Measurements from ENCODE around the gene RABEP2. TPM values are rescaled to one million over a fixed set of nuclear protein-coding genes. Genes with fewer than 3 reads are reported as not detected.

The RABEP2 gene
- total RNA-seq, 2 experiments from 2014 or later = 84.8 to 87.2 TPM

DNA sequence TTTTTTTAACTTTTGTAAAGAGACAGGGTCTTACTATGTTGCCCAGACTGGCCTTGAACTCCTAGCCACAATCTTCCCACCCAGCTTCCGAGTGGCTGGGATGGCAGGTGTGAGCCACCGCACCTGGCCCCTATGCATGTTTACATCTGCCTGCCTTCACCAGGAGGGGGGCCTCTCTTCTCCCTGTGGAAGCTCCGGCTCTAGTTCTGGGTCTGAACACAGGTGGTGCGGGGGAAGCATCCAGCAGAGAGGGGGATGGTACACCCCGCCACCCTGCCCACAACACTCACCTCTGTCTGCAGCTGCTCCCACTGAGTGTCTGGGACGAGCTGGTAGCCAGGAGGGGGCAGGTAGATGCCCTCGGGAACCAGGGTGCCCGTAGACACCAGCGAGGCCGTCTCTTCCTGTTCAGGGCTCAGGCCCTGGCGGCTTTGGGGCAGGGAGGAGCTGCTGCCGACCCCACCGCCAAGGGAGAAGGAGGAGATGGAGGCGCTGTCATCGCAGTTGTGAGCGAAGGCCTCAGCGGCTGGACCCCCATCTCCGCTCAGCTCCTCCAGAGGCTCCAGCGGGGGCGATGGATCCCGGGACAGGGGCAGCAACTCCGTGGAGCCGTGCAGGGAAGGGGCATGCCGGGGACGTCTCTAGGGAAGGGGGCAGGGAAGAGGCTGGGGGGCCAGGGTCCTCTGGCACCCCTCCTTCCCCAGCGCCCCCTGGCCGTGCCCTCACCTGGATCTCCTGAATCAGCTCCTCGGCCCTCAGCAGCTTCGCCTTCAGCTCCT lies 10.9 kb downstream of the RABEP2 start:
- Histone ChIP-seq H3K36me3 (ENCODE audit: insufficient read depth, low read length) (peaks cover 97% of the 10 kb centered on the region), H3K4me2 (ENCODE audit: low read length) (no peak overlapping the region), H3K9me3 (ENCODE audit: low read length) (no peaks in the 10 kb centered on the region), H3K79me2 (ENCODE audit: insufficient read depth, low read depth, low read length) (no peaks in the 10 kb centered on the region), H3K9me2 (ENCODE audit: insufficient read depth, low read length) (no peaks in the 10 kb centered on the region), H4K20me1 (ENCODE audit: insufficient read depth, low read length) (no peaks in the 10 kb centered on the region), H3K4me3 (ENCODE audit: low read depth, low read length, poor library complexity, severe bottlenecking) (no peak overlapping the region), H3K4me1 (ENCODE audit: insufficient read depth, low read length, poor library complexity, severe bottlenecking) (peaks cover 28% of the 10 kb centered on the region), H2AFZ (ENCODE audit: low read length) (no peak overlapping the region), H3K27ac (ENCODE audit: low read depth, low read length, poor library complexity, severe bottlenecking) (peak overlapping the region; percentile 30)
- no TSS peak for BruUV-seq (replicated peaks)
- TF ChIP-seq, protein P1, sequence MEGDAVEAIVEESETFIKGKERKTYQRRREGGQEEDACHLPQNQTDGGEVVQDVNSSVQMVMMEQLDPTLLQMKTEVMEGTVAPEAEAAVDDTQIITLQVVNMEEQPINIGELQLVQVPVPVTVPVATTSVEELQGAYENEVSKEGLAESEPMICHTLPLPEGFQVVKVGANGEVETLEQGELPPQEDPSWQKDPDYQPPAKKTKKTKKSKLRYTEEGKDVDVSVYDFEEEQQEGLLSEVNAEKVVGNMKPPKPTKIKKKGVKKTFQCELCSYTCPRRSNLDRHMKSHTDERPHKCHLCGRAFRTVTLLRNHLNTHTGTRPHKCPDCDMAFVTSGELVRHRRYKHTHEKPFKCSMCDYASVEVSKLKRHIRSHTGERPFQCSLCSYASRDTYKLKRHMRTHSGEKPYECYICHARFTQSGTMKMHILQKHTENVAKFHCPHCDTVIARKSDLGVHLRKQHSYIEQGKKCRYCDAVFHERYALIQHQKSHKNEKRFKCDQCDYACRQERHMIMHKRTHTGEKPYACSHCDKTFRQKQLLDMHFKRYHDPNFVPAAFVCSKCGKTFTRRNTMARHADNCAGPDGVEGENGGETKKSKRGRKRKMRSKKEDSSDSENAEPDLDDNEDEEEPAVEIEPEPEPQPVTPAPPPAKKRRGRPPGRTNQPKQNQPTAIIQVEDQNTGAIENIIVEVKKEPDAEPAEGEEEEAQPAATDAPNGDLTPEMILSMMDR (conservative IDR thresholded peaks at IDR 0.05; ENCODE audit: low read length) = no peak
- TF ChIP-seq EZH2phosphoT487 (IDR thresholded peaks at IDR 0.05; ENCODE audit: borderline replicate concordance, low read depth, low read length) = no peak
- intact Hi-C loops (cut with micrococcal nuclease; ENCODE audit: unreplicated experiment) = no loop called here
- POLR2A ChIA-PET = interaction anchor here (0.7 to 1.4 kb wide), 2 partner anchors 9 to 1331 kb away, joined by 3 to 8 read pairs; no protein-coding TSS in a partner anchor
- CTCF ChIA-PET (ENCODE audit: unreplicated experiment) = interaction anchor here (0.8 kb wide), 1 partner anchor 31 kb away, joined by 3 read pairs; no protein-coding TSS in a partner anchor
- no peak for DNase-seq (ENCODE audit: low spot score)

GRCh38 chr16:28912558-28912957 lies 12.5 kb downstream of the RABEP2 start:
- Histone ChIP-seq H3K4me3 (ENCODE audit: low read depth, low read length, poor library complexity, severe bottlenecking) (no peak overlapping the region), H3K36me3 (ENCODE audit: insufficient read depth, low read length) (peaks cover 96% of the 10 kb centered on the region), H3K9me3 (ENCODE audit: low read length) (no peaks in the 10 kb centered on the region), H3K4me2 (ENCODE audit: low read length) (no peak overlapping the region), H3K4me1 (ENCODE audit: insufficient read depth, low read length, poor library complexity, severe bottlenecking) (peaks cover 28% of the 10 kb centered on the region), H3K9me2 (ENCODE audit: insufficient read depth, low read length) (no peaks in the 10 kb centered on the region), H3K27ac (ENCODE audit: low read depth, low read length, poor library complexity, severe bottlenecking) (peak overlapping the region; percentile 79), H2AFZ (ENCODE audit: low read length) (no peak overlapping the region), H3K79me2 (ENCODE audit: insufficient read depth, low read depth, low read length) (no peaks in the 10 kb centered on the region), H4K20me1 (ENCODE audit: insufficient read depth, low read length) (no peaks in the 10 kb centered on the region)
- no TSS peak for BruUV-seq (replicated peaks)
- POLR2A ChIA-PET = interaction anchor here (0.6 to 2.1 kb wide), 4 partner anchors 10 to 32 kb away, joined by 3 to 6 read pairs (median 4); no protein-coding TSS in a partner anchor
- CTCF ChIA-PET (ENCODE audit: unreplicated experiment) = interaction anchor here (1.2 to 3.0 kb wide), 2 partner anchors 11 to 32 kb away, joined by 3 to 15 read pairs; no protein-coding TSS in a partner anchor
- TF ChIP-seq, protein P1 (conservative IDR thresholded peaks at IDR 0.05; ENCODE audit: low read length) = no peak
- TF ChIP-seq EZH2phosphoT487 (IDR thresholded peaks at IDR 0.05; ENCODE audit: borderline replicate concordance, low read depth, low read length) = no peak
- intact Hi-C loops (cut with micrococcal nuclease; ENCODE audit: unreplicated experiment) = loop anchor here (1.0 kb wide), 1 partner anchor 33 kb away; no protein-coding TSS in a partner anchor
- DNase-seq (ENCODE audit: low spot score) = no peak

Measured in OCI-LY7 (cell line).